ENCODE measurements around the gene LBHD2. TPM values are rescaled to one million over a fixed set of nuclear protein-coding genes. Genes with fewer than 3 reads are reported as not detected.
"Not testable (repeated sequence)": the region's sequence is repeated elsewhere in the genome, so short reads cannot be mapped to it uniquely, and the experiment has no call there.

The LBHD2 gene
- total RNA-seq, result not detected in 2 replicates

DNA sequence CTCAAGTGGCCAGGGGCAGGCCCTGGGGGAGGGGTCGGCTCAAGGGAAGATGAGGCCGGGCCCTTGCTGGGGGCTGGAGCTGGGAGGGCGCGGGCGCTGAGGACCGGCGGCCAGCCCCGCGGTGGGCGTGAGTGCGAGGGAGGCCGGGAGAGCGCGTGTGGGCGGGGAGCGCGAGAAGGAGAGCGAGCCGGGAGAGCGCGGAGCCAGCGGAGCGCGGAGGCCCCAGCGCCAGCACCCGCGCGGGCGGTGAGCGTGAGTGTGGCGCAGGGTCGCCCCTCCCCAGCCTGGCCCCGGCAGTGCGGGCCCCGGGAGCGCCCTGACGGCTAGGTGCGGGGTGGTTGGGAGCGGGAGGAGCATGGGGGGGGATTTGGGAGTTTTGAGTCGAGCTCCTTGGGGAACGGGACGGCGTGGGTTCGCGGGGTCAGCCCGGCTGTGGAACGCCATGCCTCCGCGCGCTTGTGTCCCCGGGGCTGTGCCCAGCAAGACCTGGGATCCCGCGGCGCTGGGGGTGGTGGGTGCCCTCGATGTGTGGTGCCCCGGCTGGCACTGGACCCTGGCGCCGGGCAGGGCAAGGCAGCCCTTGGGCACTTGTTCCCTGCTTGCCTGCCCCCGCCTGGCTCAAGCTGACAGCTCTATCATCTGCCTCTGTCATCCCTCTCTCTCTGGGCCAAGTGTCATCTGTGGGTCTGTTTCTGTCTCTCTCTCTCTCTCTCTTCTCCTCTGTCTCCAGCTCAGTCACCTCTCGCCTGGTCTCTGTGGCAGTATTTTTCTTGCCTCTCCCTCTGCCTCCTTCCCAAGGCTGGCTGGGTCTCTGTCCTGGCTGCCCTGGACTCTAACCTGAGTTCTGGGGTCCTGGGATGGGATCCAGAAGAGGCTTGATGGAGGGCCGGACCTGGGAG, at the start of gene LBHD2:
TSS of gene LBHD2 (plus strand) at position 190 of the 899 bp plus-strand sequence. CDS start 1,803 bp downstream, outside the sequence.
- DNase-seq, result no peak

DNA sequence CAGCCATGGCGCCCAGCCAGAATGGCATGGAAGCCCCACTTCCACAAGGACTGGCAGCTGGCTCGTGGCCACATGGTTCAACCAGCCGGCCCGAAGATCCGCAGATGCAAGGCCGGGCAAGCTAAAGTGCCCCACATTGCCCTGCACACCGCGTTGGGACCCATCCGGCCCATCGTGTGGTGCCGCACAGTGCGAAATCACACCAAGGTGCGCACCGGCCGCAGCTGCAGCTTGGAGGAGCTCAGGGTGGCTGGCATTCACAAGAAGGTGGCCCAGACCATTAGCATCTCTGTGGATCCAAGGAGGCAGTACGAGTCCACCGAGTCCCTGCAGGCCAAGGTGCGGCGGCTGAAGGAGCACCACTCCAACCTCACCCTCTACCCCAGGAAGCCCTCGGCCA, 42.5 kb upstream of the LBHD2 start:
- no peak for DNase-seq

DNA sequence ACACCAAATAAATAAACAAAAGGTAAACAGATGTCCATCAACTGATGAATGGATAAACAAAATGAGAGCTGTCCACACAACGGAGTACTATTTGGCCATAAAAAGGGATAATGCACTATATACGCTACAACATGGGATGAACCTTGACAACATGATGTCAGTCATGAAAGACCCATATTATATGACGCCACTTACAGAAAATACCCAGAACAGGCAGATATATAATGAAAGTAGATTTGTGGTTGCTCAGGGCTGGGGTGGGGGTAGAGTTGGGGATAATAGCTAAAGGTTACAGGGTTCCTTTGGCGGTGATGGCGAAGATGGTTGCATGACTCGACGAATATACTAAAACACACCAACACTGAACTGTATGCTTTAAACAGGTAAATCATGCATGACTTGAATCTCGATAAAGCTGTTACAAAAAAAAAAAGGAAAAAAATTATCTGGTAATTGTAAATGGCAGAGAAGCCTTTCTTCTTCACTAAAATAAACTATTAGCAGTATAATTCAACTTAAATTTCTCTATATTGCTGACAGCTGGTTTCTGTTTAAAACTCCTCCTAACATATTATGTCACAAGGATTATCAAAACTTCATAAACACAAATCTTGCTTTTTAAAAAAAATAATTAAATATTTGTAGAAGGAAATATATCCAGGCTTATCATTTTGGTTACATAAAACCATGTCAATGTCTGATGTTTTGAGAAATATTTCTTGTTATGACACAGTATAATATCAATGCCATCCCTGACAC, 40.6 kb upstream of the LBHD2 start:
- no peak for DNase-seq

DNA sequence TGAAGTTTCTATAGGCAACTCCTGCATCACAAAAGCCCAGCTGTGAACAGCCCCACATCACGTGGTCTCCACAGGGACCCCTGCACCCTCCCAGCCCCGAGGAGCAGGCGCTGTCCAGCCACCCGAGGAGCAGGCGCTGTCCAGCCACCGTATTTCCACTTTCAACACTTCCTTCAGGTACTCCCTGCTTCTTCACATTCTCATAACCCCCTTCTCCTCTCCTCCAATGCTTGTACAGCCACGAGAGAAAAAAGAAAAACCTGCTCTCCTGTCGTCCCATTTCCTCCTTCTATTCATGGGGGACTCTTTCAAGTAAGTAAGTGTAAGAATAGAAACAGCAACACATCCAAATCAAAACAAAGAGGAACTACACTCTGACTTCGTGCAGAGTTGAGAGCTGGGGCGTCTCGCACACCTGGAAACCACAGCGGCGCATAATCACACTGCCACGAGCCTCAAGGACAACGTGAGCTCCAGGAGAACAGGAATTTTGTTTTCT, 38.6 kb upstream of the LBHD2 start:
- DNase-seq, result no peak

DNA sequence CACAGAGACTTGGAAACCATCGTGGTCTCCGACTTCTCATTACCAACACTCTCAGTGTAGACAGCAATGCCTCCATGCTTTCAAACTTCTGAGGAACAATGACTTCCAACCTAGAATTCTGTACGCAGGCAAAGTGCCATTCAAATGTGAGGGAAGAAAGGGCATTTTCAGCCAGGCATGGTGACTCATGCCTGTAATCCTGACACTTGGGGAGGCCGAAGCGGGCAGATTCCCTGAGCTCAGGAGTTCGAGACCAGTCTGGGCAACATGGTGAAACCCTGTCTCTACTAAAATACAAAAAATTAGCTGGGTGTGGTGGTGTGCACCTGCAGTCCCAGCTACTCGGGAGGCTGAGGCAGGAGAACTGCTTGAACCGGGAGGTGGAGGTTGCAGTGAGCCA, 36.6 kb upstream of the LBHD2 start:
- DNase-seq, result not testable (repeated sequence)

DNA sequence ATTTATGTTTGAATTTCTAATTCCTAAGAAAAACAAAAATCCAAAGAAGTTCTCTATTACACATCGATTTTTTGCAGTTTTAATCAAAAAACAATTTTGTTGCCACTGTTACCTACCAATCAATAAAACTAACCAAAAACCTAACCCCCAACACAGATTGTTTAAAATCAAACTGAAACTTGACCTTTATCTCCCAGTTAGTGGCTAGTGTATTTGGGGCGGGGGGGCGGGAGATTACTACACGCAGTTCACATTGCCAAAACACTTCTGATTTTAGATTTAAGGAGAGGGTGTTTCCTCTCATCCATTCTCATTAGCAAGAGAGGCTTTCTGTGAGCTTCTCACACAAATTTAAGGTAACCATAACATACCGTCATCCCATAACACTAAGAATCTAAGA, 33.1 kb upstream of the LBHD2 start:
- DNase-seq, result no peak

DNA sequence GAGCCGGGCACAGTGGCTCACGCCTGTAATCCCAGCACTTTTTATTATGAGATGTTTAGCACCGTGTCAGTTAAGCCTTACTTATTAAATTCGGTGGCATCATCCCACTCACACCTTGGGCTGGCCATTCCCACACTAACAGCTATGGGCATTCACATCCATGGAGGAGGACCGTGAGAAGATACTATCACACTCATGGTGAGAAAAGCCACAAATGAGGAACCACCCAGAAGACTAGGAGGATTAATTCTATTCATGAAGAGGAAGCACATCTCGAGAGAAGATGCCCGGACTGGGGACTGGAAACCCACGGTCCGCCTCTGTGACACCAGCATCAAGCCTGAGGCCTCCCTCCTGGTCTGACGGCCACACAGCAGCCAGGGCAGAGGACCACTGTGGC, 31.6 kb upstream of the LBHD2 start:
- DNase-seq, result no peak

DNA sequence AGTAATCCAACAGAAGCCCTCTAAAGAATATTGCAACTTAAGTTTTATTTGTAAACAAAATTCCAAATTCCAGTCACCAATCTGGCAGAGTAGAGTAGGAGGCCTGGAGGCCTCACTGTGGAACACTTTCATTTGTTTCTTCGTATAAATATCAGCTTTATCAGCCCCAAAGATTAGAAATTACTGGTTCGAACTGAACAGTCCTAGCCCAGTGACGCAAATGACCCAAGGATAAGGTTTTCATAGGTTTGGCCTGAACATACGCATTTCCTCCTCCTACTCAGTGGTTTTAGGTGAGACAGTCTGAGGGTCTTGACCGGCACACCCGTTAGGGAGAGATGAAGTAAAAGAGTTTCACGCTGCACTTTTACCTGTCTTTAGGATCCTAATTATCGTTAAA, 28.3 kb upstream of the LBHD2 start:
- peak; percentile 59 for DNase-seq

DNA sequence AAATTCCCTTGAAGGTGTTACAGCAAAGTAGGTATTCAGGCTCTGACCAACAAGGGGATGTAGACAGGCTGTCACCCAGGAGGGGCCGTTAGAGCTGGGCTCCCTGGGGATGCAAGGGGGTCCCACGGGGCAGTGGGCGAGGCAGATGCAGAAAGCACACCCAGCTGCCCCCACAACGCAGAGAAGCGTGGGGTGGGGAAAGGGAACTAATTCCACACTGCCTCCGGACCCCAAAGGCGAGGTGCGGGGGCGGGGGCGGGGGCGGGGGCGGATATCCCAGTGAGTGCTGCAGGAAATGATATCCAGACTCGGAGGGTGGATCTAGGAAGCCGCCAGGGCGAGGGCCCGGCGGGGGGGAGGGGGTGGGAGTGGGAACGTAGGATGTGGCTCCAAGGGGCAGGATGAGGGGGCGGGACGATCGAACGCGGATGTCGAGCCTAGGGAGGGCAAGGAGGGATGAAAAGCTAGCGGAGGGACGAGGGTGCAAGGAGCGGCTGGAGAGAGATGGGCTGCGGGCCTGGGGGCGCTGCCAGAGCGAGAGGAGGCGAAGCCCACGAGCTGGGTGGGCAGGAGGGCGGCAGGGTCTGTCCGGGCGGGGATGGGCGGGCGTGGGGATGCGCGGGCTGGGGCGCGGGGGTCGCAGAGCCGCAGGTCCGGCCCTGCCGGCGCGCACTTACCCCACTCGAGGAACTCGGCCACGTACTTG, 27.5 kb upstream of the LBHD2 start:
- peak; percentile 93 for DNase-seq

DNA sequence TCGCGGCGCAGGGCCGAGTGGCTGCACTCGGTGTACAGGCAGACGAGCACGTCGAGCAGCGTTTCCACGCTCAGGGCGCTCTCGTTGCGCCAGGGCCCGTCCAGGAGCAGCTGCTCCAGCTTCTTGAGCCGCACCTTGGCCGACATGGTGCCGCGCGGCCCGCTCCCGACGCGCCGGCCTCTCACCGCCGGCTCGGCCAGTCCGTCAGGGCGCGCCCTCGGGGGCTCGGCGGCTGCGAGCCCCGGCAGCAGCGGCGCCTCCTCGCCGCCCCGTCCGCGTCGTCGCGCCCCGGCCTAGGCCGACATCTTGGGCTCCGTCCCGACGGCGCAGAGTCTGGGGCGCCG, 27.0 kb upstream of the LBHD2 start:
- peak; percentile 48 for DNase-seq

DNA sequence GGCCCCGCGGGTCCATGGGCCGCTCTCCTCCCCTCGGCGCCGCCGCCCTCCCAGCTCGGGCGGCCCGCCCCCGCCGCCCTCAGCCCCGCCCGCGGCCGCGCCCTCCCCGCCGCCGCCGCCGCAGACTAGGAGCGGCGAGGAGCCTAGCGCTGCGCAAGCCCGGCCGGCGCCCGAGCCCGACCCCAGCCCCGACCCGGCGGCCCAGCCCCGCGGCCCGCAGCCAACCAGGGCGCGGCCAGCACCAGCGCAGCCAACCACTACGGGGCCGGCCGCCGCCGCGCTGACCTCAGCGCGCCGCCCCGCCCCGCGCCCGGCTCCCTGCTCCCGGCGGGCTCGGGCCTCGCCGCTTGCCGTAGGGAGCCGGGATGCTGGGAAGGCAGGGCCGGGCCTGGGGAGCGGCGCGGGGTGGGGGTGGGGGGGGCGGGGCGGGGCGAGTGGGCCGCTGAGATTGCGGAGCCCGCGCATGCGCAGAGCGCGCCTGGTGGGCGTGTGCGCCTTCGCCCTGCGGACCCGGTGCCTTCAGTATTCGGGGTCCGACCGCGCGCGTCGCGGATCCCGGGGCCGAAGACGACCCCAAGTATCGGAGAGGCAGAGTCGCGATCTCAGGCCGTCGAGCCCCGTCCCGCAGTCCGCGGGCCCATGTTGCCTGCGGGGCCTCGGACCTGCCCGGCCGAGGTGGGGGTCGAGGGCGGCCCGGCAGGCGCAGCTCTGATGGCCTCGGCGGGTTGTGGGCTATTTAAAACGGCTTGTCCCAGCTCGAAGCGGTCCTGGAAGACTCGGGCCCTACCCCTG, 26.4 kb upstream of the LBHD2 start, which contains the start of gene CDC42BPB:
TSS of gene CDC42BPB (minus strand) at position 178 of the 792 bp plus-strand sequence. CDS start 376 bp downstream, outside the sequence.
- peak; percentile 94 for DNase-seq

DNA sequence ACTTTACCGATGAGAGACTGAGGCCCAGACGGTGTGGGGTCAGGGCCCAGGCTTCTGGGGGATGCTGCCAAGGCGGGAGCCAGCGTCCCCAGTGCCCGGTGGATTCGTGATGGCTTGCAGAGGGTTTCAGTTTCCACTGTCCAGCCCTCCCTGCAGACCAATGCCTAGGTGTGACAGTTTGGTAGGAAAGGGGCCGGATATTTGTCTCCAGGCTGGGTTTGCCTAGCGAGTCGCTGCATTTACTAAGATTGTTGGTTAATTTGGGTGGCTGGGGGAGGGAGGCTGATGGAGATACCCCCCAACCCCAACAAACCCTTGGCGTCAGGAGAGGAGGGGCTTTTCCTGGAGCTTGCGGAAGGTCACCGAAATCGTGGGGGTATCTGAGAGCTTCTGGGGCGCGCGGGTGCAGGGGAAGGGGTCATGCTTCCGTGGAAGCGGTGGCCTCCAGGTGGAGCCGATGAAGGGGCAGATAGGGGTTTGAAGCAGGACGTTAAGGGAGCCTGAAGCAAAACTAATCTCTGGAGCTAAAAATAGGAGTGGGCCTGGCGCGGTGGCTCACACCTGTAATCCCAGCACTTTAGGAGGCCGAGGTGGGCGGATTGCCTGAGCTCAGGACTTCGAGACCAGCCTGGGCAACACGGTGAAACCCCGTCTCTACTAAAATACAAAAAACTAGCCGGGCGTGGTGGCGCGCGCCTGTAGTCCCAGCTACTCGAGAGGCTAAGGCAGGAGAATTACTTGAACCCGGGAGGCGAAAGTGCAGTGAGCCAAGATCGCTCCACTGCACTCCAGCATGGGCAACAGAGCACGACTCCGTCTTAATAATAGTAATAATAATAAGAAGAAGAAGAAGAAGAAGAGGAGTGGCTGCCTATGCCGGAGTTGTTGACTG, 25.6 kb upstream of the LBHD2 start:
- peak; percentile 45 for DNase-seq

DNA sequence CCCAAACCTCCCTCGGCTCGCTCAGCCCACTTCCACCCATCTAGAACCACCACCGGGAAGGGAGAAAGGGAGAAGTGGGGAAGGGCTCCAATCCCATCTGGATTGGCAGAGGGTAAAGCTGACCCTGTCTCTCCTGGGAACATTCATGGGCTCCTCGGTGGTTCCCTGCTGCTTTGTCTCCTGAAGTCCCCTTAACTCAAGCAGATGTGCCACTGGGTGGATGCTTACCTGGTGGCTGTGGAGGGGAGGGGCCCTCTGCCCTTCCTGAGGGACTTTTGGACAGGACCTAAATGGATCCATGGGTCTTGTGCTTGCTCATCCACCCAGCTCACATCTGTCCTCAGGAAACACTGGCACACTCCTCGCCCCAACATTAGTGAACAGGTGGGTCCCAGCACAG, 24.5 kb upstream of the LBHD2 start:
- DNase-seq, result no peak

DNA sequence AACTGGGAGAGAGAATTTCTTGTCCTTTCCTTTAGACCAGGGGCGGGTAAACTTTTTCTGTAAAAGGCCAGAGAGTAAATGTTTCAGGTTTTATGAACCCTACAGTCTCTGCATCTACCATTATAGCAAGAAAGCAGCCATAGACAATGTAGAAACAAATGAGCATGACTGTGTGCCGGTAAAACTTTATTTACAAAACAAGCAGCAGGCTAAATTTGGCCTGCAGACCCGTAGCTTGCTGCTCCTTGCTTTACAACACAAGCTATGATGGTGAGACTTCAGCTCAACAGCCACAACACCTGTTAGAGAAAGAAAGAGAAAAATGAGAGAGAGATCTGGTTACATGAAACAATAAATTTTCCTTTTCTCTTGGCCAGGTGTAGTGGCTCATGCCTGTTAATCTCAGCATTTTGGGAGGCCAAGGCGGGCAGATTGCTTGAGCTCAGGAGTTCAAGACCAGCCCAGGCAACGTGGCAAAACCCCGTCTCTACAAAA, 22.5 kb upstream of the LBHD2 start:
- no peak for DNase-seq

DNA sequence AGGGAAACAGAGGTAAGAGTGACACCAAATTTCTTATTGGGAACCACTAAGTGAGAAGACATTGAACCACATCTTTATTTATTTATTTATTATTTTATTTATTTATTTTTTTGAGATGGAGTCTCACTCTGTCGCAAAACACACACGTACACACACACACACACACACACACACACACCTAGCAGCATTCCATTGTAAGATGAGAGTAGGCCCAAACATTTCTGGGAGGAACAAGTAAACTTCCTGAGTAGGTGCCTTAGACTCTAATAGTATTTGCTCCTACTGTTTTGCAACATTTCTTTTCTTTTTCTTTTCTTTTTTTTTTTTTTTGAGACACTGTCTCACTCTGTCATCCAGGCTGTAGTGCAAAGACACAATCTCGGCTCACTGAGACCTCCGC, 19.6 kb upstream of the LBHD2 start:
- DNase-seq, result no peak

DNA sequence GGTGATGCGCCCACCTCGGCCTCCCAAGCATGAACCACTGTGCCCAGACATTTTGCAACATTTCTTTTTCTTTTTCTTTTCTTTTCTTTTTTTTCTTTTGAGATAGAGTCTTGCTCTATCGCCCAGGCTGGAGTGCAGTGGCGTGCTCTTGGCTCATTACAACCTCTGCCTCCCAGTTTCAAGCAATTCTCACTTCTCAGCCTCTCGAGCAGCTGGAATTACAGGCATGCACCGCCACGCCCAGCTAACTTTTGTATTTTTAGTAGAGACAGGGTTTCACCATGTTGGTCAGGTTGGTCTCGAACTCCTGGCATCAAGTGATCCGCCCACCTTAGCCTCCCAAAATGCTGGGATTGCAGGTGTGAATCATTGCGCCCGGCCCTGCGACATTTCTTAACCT, 19.0 kb upstream of the LBHD2 start:
- no peak for DNase-seq

DNA sequence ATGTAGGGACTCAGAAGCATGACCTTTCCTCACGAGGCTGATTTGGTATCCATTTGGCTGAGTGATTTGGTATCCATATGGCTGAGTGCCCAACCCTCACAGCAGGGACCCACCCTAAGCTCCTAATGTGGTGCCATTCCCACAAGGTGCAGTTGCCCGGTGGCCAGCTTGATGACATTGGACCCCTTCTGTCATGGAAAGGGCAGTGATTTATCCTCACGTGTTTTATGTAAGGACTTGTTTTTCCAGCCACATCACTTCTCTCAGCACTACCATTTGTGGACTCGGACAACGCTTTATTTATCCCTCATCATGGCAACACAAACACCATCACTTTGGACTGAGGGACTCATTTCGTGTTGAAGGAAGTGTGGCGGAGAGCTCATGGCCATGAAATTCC, 18.1 kb upstream of the LBHD2 start:
- peak; percentile 71 for DNase-seq

DNA sequence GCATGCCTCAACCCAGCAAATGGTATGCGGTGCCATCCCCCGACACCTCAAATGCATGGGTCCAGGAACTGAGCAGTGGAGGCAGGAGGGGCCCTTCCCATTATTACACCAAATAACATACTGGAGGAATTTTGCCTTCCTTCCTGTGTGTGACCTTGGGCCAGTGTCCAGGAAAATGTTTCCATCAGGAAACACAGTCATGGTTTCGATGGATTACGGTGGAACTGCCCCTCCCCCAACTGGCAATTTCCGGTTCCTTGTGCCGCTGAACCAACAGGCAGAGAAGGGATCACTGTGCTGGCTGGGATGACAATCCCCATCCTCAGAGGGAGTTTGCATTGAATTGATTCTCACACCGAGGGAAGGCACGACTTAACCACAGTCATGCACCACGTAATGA, 17.6 kb upstream of the LBHD2 start:
- DNase-seq, result peak; percentile 94

DNA sequence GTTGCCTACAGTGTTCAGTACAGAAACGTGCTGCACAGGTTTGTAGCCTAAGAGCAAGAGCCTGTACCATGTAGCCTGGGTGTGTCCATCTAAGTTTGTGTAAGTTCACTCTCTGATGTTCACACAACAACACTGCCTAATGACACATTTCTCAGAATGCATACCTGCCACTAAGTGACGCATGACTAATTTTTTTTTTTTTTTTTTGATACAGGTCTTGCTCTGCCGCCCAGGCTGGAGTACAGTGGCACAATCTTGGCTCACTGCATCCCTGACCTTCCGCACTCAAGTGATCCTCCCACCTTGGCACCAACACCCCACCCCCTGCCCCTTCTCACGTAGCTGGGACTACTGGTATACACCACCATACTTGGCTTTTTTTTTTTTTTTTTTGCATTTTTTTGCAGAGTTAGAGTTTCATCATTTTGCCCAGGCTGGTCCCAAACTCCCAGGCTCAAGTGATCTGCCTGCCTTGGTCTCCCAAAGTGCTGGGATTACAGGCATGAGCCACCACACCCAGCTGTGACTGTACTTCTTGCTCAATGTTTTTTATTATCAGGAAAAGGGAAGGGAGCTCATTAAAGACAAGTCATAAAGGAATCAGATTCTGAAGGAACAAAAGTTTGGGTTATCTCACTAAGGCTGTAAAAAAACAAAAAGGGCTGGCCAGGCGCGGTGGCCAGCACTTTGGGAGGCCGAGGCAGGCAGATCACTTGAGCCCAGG, 16.6 kb upstream of the LBHD2 start:
- DNase-seq, result peak; percentile 20

Measured in dermis blood vessel endothelial cell (primary cell).